VCaP (cell line): ENCODE data around the gene TASP1.
"Not testable (repeated sequence)": the region's sequence is repeated elsewhere in the genome, so short reads cannot be mapped to it uniquely, and the experiment has no call there.

ENCODE experiments used
- H3K27ac ChIP-seq: fragments of 450-650 bp; 2 replicates; pipeline ENCODE4 v1.5.1; 2017
- TF ChIP-seq, protein P1 (sequence below): fragments of 450-650 bp; conservative IDR thresholded peaks from 2 replicates; pipeline ENCODE4 v1.5.1; 2017; ENCODE audit warnings: mild to moderate bottlenecking, moderate library complexity

Gene TASP1

GRCh38 chr20:13613917-13614316, 24.8 kb downstream of the TASP1 start:
- TF ChIP-seq, protein P1, sequence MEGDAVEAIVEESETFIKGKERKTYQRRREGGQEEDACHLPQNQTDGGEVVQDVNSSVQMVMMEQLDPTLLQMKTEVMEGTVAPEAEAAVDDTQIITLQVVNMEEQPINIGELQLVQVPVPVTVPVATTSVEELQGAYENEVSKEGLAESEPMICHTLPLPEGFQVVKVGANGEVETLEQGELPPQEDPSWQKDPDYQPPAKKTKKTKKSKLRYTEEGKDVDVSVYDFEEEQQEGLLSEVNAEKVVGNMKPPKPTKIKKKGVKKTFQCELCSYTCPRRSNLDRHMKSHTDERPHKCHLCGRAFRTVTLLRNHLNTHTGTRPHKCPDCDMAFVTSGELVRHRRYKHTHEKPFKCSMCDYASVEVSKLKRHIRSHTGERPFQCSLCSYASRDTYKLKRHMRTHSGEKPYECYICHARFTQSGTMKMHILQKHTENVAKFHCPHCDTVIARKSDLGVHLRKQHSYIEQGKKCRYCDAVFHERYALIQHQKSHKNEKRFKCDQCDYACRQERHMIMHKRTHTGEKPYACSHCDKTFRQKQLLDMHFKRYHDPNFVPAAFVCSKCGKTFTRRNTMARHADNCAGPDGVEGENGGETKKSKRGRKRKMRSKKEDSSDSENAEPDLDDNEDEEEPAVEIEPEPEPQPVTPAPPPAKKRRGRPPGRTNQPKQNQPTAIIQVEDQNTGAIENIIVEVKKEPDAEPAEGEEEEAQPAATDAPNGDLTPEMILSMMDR: no peak
- H3K27ac ChIP-seq: no peak overlapping the region

- TF ChIP-seq, protein P1: no peak
- H3K27ac ChIP-seq: no peak overlapping the region
Observed at GRCh38 chr20:13611611-13612125, 27.1 kb downstream of the TASP1 start.

DNA sequence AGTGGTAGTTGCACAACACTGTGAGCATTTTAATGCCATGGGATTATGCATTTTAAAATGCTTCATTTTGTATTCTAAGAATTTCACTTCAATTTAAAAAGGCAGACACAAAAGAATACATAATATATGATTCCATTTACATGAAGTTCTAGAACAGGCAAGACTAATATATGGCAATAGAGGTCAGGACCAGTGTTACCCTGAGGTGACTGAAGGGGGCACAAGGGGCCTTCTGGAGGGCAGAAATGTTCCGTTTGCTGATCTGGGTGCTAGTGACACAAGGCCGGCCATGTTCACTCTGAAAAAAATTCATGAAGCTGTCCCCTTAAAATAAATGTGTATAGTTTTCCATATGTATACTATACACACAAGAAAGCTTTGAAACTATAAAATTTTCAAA, 28.5 kb downstream of the TASP1 start:
- H3K27ac ChIP-seq: no peak overlapping the region
- TF ChIP-seq, protein P1: no peak

GRCh38 chr20:13608066-13608465, 30.7 kb downstream of the TASP1 start:
- H3K27ac ChIP-seq: no peak overlapping the region
- TF ChIP-seq, protein P1: no peak

- H3K27ac ChIP-seq: not testable (repeated sequence)
Observed at GRCh38 chr20:13593423-13593822, 45.3 kb downstream of the TASP1 start.

DNA sequence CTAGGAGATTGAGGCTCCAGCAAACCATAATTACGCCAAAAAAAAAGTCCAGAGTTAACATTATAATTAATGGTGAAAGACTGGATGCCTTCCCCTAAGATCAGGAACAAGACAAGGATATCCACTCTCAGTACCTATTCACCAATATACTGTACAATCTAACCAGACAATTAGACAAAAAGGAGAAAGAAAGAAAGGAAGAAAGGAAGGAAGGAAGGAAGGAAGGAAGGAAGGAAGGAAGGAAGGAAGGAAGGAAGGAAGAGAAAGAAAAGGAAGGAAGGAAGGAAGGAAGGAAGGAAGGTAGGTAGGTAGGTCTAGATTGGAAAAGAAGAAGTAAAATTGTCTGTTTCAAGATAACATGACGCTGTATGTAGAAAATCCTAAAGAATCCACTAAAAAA, 50.7 kb downstream of the TASP1 start:
- TF ChIP-seq, protein P1: no peak
- H3K27ac ChIP-seq: no peak overlapping the region

- TF ChIP-seq, protein P1: no peak
- H3K27ac ChIP-seq: no peak overlapping the region
Observed at GRCh38 chr20:13587370-13587769, 51.4 kb downstream of the TASP1 start.

GRCh38 chr20:13586133-13586532, 52.6 kb downstream of the TASP1 start:
- TF ChIP-seq, protein P1: no peak
- H3K27ac ChIP-seq: no peak overlapping the region
